ENCODE measurements around the gene SGCG.
"Not testable (repeated sequence)": the region's sequence is repeated elsewhere in the genome, so short reads cannot be mapped to it uniquely, and the experiment has no call there.

Gene SGCG

GRCh38 chr13:23231241-23231640, 50.5 kb downstream of the SGCG start:
- DNase-seq, result no peak

GRCh38 chr13:23235994-23236393, 55.2 kb downstream of the SGCG start:
- DNase-seq, result no peak

GRCh38 chr13:23243066-23243465, 62.3 kb downstream of the SGCG start:
- no peak for DNase-seq

- not testable (repeated sequence) for DNase-seq
Observed at GRCh38 chr13:23248410-23248809, 67.6 kb downstream of the SGCG start.

GRCh38 chr13:23254506-23254905, 73.7 kb downstream of the SGCG start:
- DNase-seq, result no peak

- no peak for DNase-seq
Observed at GRCh38 chr13:23267571-23267970, 86.8 kb downstream of the SGCG start.

- DNase-seq, result no peak
Observed at GRCh38 chr13:23268441-23268840, 87.7 kb downstream of the SGCG start.

- DNase-seq, result no peak
Observed at GRCh38 chr13:23271331-23271730, 90.6 kb downstream of the SGCG start.

GRCh38 chr13:23273498-23273897, 92.7 kb downstream of the SGCG start:
- no peak for DNase-seq

- no peak for DNase-seq
Observed at GRCh38 chr13:23279321-23279720, 98.5 kb downstream of the SGCG start.

GRCh38 chr13:23288564-23288963, 107.8 kb downstream of the SGCG start:
- no peak for DNase-seq

GRCh38 chr13:23288995-23289394, 108.2 kb downstream of the SGCG start:
- DNase-seq, result no peak

GRCh38 chr13:23289917-23290357, 109.2 kb downstream of the SGCG start:
- DNase-seq, result peak; percentile 25

- no peak for DNase-seq
Observed at GRCh38 chr13:23292586-23292985, 111.8 kb downstream of the SGCG start.

GRCh38 chr13:23314837-23315236, 134.1 kb downstream of the SGCG start:
- DNase-seq, result not testable (repeated sequence)

- no peak for DNase-seq
Observed at GRCh38 chr13:23319883-23320224, 139.1 kb downstream of the SGCG start.

GRCh38 chr13:23320926-23321534, 140.3 kb downstream of the SGCG start:
- DNase-seq, result no peak

- peak; percentile 75 for DNase-seq
Observed at GRCh38 chr13:23321535-23322241, 140.9 kb downstream of the SGCG start.

GRCh38 chr13:23322353-23323336, 141.9 kb downstream of the SGCG start:
- no peak for DNase-seq

GRCh38 chr13:23323946-23324709, 143.3 kb downstream of the SGCG start:
- no peak for DNase-seq

- DNase-seq, result no peak
Observed at GRCh38 chr13:23325191-23325590, 144.4 kb downstream of the SGCG start.

- DNase-seq, result no peak
Observed at GRCh38 chr13:23330356-23330755, 149.6 kb downstream of the SGCG start.

- DNase-seq, result no peak
Observed at GRCh38 chr13:23339225-23339624, 158.4 kb downstream of the SGCG start.
